ENCODE data around the gene RRP1B.

GRCh38 chr21:43694437-43695079 is 35.2 kb downstream of the RRP1B start:
- TF ChIP-seq, protein P1, sequence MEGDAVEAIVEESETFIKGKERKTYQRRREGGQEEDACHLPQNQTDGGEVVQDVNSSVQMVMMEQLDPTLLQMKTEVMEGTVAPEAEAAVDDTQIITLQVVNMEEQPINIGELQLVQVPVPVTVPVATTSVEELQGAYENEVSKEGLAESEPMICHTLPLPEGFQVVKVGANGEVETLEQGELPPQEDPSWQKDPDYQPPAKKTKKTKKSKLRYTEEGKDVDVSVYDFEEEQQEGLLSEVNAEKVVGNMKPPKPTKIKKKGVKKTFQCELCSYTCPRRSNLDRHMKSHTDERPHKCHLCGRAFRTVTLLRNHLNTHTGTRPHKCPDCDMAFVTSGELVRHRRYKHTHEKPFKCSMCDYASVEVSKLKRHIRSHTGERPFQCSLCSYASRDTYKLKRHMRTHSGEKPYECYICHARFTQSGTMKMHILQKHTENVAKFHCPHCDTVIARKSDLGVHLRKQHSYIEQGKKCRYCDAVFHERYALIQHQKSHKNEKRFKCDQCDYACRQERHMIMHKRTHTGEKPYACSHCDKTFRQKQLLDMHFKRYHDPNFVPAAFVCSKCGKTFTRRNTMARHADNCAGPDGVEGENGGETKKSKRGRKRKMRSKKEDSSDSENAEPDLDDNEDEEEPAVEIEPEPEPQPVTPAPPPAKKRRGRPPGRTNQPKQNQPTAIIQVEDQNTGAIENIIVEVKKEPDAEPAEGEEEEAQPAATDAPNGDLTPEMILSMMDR (IDR thresholded peaks at IDR 0.05; ENCODE audit: poor library complexity, severe bottlenecking) = no peak
- TF ChIP-seq POLR2AphosphoS5 (IDR thresholded peaks at IDR 0.05) = no peak
- no peak for TF ChIP-seq EP300 (conservative IDR thresholded peaks at IDR 0.05; ENCODE audit: poor library complexity, severe bottlenecking)
- no peak for TF ChIP-seq RAD21 (conservative IDR thresholded peaks at IDR 0.05)
- TF ChIP-seq EZH2 (IDR thresholded peaks at IDR 0.05; ENCODE audit: borderline replicate concordance, insufficient read depth, low read length, poor library complexity, severe bottlenecking) = no peak
- TF ChIP-seq, protein P2, sequence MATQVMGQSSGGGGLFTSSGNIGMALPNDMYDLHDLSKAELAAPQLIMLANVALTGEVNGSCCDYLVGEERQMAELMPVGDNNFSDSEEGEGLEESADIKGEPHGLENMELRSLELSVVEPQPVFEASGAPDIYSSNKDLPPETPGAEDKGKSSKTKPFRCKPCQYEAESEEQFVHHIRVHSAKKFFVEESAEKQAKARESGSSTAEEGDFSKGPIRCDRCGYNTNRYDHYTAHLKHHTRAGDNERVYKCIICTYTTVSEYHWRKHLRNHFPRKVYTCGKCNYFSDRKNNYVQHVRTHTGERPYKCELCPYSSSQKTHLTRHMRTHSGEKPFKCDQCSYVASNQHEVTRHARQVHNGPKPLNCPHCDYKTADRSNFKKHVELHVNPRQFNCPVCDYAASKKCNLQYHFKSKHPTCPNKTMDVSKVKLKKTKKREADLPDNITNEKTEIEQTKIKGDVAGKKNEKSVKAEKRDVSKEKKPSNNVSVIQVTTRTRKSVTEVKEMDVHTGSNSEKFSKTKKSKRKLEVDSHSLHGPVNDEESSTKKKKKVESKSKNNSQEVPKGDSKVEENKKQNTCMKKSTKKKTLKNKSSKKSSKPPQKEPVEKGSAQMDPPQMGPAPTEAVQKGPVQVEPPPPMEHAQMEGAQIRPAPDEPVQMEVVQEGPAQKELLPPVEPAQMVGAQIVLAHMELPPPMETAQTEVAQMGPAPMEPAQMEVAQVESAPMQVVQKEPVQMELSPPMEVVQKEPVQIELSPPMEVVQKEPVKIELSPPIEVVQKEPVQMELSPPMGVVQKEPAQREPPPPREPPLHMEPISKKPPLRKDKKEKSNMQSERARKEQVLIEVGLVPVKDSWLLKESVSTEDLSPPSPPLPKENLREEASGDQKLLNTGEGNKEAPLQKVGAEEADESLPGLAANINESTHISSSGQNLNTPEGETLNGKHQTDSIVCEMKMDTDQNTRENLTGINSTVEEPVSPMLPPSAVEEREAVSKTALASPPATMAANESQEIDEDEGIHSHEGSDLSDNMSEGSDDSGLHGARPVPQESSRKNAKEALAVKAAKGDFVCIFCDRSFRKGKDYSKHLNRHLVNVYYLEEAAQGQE (IDR thresholded peaks at IDR 0.05; ENCODE audit: borderline replicate concordance) = no peak
- TF ChIP-seq TAF1 (IDR thresholded peaks at IDR 0.05; ENCODE audit: low read depth) = no peak
- no peak for TF ChIP-seq MXI1 (conservative IDR thresholded peaks at IDR 0.05; ENCODE audit: poor library complexity, severe bottlenecking)
- TF ChIP-seq SMC3 (conservative IDR thresholded peaks at IDR 0.05; ENCODE audit: poor library complexity) = no peak
